Right lobe of liver (tissue), 6 donors: ENCODE results near the gene GAA. TPM values are rescaled to one million over a fixed set of nuclear protein-coding genes. Genes with fewer than 3 reads are reported as not detected.

Source experiments
- ATAC-seq, 4 donors: fragments of 200-7000 bp; cut with Tn5 transposase; one replicate each; pipeline ENCODE4 v1.9.1; 2020; ENCODE audit warnings: mild to moderate bottlenecking in 4 of 4, moderate library complexity in 4 of 4
- DNase-seq, 3 donors: peaks; one replicate each; pipeline ENCODE4 v3.0.0-alpha.2; 2020
- H3K27ac ChIP-seq, 3 donors: fragments of 200-600 bp; one replicate each; pipeline ENCODE4 v1.8.0; 2022
- H3K27me3 ChIP-seq, 2 donors: fragments of 200-600 bp; one replicate each; pipeline ENCODE4 v1.8.0; 2022
- H3K36me3 ChIP-seq, 4 donors: fragments of 200-600 bp; sonication (generic) in 1 of 4; one replicate each; pipeline versions ENCODE4 v1.5.1 to v1.8.0; 2017 to 2022; ENCODE audit warnings: control low read depth in 1 of 4
- H3K4me1 ChIP-seq, 4 donors: fragments of 200-600 bp; sonication (generic) in 1 of 4; one replicate each; pipeline versions ENCODE4 v1.5.1 to v1.8.0; 2017 to 2022; ENCODE audit warnings: control low read depth in 1 of 4
- H3K4me3 ChIP-seq, 3 donors: fragments of 200-600 bp; one replicate each; pipeline ENCODE4 v1.8.0; 2022
- H3K9me3 ChIP-seq, 4 donors: fragments of 200-600 bp; sonication (generic) in 1 of 4; one replicate each; pipeline versions ENCODE4 v1.5.1 to v1.8.0; 2017 to 2022; ENCODE audit warnings: control low read depth in 1 of 4
- POLR2A ChIP-seq: fragments of 450-650 bp; IDR thresholded peaks from one replicate; pipeline ENCODE4 v1.6.1; 2017; ENCODE audit warnings: antibody characterized with exemption, mild to moderate bottlenecking
- WGBS: methylation state at CpG from one replicate; pipeline ENCODE4 v1.1.6; 2018; ENCODE audit warnings: low coverage, low lambda C conversion rate; ENCODE audit not compliant: insufficient coverage; ENCODE audit errors: missing lambda C conversion rate; 5-methylcytosine and 5-hydroxymethylcytosine counted together
- intact Hi-C, 2 donors: fragments of 100-400 bp; cut with DNase I; formaldehyde crosslinking; loops; one replicate each; pipeline versions ENCODE4 v1.11.2 to v1.14.1; 2022
- long read RNA-seq: library from polyadenylated mRNA; unstranded; transcript quantifications from one replicate; pipeline ENCODE4 v2.0.0, GENCODE V29; 2019
- total RNA-seq, 6 experiments: library from RNA; depleted of rRNA in 2 of 6; stranded (reverse); fragments of >200 nt in 2 of 6; fragmentation: NEBNext Ultra II Directional in 3 of 6; extraction: Animal tissue kit (Norgen Biotek cat#: 25700) in 3 of 6; gene quantifications; one replicate each; pipeline versions ENCODE4 v1.1.0 to v1.2.4, GENCODE V29; 2016 to 2023
- TF ChIP-seq, protein P1 (sequence below), 4 donors: fragments of 200-600 bp in 3 of 4; fragments of 450-650 bp in 1 of 4; IDR thresholded peaks; one replicate each; pipeline versions ENCODE4 v1.5.1 to v1.8.0; 2016 to 2022; ENCODE audit warnings: antibody characterized with exemption in 4 of 4, mild to moderate bottlenecking in 2 of 4
- donor health status: DM: no; HTN: yes; CAD: no.
- donor health status: DM: no; HTN: no; CAD: no.
- donor health status: DM: no; HTN: no; CAD: no.
- donor health status: DM: no; HTN: yes; CAD: no.
- donor health status: DM: no; HTN: yes; CAD: no.

Gene GAA
- total RNA-seq, result 10 to 100 TPM; 42.7 to 94.1 (median 71.0) TPM
- long read RNA-seq, partial matches to known transcripts, result 10 of 17 reads
- long read RNA-seq, other reads (novel, unspliced or antisense), result 3 of 17 reads

DNA sequence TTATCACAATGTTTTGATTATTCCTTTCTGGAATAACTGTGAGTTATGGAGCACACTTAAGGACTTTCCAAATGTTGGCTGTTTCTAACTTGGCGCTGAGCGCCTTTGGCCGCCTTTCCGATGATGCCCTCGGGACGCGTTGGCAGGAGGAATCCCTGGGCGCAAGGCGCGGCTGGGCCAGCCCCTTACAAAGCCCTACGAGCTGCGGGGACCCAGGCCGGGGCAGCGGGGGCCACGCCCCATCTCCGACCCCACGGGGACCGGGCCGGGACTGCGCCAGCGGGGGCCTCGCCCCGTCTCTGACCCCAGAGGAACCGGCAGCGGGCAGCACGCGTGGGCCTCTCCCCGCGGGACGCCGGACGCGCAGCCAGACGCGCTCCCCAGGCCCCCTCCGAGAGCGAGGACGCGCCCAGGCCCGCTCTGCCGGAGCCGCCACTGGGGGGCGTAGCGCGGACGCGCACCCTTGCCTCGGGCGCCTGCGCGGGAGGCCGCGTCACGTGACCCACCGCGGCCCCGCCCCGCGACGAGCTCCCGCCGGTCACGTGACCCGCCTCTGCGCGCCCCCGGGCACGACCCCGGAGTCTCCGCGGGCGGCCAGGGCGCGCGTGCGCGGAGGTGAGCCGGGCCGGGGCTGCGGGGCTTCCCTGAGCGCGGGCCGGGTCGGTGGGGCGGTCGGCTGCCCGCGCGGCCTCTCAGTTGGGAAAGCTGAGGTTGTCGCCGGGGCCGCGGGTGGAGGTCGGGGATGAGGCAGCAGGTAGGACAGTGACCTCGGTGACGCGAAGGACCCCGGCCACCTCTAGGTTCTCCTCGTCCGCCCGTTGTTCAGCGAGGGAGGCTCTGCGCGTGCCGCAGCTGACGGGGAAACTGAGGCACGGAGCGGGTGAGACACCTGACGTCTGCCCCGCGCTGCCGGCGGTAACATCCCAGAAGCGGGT is at the start of gene GAA:
Gene GAA, plus strand, starts transcription at position 571 of the 935 bp plus-strand sequence. CDS start 3,006 bp downstream, outside the sequence.
- TF ChIP-seq POLR2A, result peak; percentile 72
- TF ChIP-seq, protein P1, sequence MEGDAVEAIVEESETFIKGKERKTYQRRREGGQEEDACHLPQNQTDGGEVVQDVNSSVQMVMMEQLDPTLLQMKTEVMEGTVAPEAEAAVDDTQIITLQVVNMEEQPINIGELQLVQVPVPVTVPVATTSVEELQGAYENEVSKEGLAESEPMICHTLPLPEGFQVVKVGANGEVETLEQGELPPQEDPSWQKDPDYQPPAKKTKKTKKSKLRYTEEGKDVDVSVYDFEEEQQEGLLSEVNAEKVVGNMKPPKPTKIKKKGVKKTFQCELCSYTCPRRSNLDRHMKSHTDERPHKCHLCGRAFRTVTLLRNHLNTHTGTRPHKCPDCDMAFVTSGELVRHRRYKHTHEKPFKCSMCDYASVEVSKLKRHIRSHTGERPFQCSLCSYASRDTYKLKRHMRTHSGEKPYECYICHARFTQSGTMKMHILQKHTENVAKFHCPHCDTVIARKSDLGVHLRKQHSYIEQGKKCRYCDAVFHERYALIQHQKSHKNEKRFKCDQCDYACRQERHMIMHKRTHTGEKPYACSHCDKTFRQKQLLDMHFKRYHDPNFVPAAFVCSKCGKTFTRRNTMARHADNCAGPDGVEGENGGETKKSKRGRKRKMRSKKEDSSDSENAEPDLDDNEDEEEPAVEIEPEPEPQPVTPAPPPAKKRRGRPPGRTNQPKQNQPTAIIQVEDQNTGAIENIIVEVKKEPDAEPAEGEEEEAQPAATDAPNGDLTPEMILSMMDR (IDR thresholded peaks at IDR 0.05), result peak; percentile 78 to 98 (median 88)
- no peaks in the 10 kb centered on the region for H3K4me1 ChIP-seq
- no peaks in the 10 kb centered on the region for H3K36me3 ChIP-seq
- no peaks in the 10 kb centered on the region for H3K27me3 ChIP-seq
- peak; percentile 84 to 95 (median 88) for ATAC-seq
- intact Hi-C loops, result no loop called here
- peak within 1 kb of the TSS; percentile 74 to 91 (median 81) for H3K4me3 ChIP-seq
- WGBS, result 0% methylated on average over 41 of the region's 114 CpGs
- peak within 1 kb of the TSS; percentile 79 to 83 (median 81) for H3K27ac ChIP-seq
- peak; percentile 90 to 91 (median 90) for DNase-seq
- H3K9me3 ChIP-seq, result no peaks in the 10 kb centered on the region

DNA sequence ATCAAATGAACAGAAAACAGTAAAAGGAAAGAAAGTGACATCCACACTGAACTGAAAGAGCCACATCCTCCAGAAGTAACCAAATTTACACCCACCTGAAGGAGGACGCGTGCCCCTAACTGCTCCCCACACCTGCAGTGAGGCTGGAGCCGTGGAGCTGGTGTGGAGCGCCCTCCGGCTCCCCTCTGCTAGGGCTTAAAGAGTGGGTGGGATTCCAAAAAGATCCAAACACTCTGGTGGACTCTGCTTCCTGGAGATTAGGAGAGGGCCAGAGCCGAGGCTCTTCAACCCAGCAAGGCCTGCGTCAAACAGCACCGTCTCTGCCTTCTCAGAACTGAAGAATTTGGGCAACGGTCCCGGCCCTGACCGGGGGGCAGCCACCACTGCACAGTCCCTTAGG is 49.7 kb upstream of the GAA start:
- Histone ChIP-seq H3K36me3 (no peaks in the 10 kb centered on the region), H3K27ac (no peak overlapping the region), H3K27me3 (no peaks in the 10 kb centered on the region), H3K9me3 (no peaks in the 10 kb centered on the region), H3K4me1 (no peaks in the 10 kb centered on the region), H3K4me3 (no peak overlapping the region)
- TF ChIP-seq POLR2A, result no peak
- TF ChIP-seq, protein P1 (IDR thresholded peaks at IDR 0.05), result no peak
- DNase-seq (no peak), ATAC-seq (no peak)
- 92% methylated on average over 7 of the region's 11 CpGs for WGBS
- intact Hi-C loops, result no loop called here

DNA sequence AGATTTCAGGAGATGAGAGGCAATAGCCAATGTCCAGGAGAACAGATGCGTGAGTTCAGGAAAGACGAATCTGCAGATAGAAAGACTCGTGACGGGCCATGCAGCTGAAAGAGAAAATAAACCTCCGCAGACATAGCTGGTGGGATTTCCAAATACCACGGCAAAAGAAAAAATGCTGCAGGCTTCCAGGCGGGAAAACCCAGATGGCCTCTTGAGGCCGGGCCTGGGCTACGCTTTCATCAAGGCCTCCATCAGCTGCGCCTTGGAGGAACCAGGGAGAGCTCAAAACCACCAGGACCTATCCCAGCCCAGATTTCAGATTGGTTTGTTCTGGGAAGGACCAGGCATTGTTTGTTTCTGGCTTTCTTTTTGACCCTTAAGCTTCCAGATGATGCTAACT is 48.3 kb upstream of the GAA start:
- WGBS, result 75% methylated on average over 6 of the region's 10 CpGs
- no peaks in the 10 kb centered on the region for H3K4me1 ChIP-seq
- H3K9me3 ChIP-seq, result no peaks in the 10 kb centered on the region
- H3K27ac ChIP-seq, result no peak overlapping the region
- intact Hi-C loops, result no loop called here
- no peaks in the 10 kb centered on the region for H3K27me3 ChIP-seq
- no peak for ATAC-seq
- TF ChIP-seq POLR2A, result no peak
- TF ChIP-seq, protein P1 (IDR thresholded peaks at IDR 0.05), result no peak
- no peak overlapping the region for H3K4me3 ChIP-seq
- no peak for DNase-seq
- H3K36me3 ChIP-seq, result no peaks in the 10 kb centered on the region

DNA sequence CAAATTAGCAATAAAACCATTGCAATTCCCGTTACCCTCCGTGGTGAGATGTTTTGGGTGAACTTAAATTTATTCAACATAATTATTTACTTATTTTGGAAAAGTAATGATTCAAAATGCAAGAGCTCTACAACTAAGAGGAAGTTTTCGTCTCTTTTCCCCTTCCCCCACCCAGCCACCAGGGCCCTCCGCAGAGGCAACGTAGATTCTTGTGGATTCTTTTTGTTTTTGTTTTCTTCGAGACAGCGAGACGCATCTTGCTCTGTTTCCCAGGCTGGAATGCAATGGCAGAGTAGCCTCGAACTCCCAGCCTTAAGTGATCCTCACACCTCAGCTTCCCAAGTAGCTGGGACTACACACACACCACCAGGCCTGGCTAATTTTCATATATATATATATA is 45.8 kb upstream of the GAA start:
- intact Hi-C loops, result no loop called here
- TF ChIP-seq POLR2A, result no peak
- TF ChIP-seq, protein P1 (IDR thresholded peaks at IDR 0.05), result no peak
- Histone ChIP-seq H3K27ac (no peak overlapping the region), H3K27me3 (no peaks in the 10 kb centered on the region), H3K4me1 (no peaks in the 10 kb centered on the region), H3K36me3 (no peaks in the 10 kb centered on the region), H3K9me3 (no peaks in the 10 kb centered on the region), H3K4me3 (no peak overlapping the region)
- DNase-seq (no peak), ATAC-seq (no peak)
- WGBS, result 81% methylated on average over 9 of the region's 9 CpGs
